HG02759 (cell line): Measurements from ENCODE around the gene ST6GALNAC3.

Experiments used
- ATAC-seq: cut with Tn5 transposase; IDR thresholded peaks from one replicate; pipeline ENCODE4 v1.9.1; 2021; ENCODE audit warnings: mild to moderate bottlenecking, moderate library complexity; ENCODE audit not compliant: unreplicated experiment

Gene ST6GALNAC3

DNA sequence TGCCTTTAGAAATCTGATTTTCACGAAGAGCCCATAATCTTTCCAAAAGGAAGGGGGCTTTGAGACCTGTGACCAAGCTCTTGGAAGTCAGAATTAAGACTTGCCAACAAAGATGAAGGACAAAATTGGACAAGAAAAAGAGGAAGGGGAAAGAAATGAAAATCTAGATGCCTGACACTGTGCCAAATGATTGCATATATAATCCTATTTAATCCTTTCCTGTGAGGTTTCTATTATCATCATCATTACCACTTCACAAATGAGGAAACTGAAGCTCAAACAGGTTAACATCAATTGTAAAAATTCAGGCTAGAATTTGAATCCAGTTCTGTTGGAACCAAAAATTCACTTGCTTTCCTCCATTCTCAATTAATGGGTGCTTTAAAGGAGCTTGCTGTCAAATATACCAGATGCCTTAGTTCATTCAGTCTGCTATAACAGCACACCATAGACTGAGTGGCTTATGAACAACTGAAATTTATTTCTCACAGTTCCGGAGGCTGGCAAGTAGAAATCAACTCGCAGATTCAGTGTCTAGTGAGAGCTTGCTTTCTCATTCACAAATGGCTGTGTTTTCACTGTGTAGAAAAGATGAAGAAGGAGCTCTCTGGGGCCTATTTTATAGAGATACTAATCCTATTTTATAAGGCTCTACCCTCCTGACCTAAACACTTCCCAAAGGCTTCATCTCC is 595.2 kb downstream of the ST6GALNAC3 start:
- ATAC-seq: no peak

DNA sequence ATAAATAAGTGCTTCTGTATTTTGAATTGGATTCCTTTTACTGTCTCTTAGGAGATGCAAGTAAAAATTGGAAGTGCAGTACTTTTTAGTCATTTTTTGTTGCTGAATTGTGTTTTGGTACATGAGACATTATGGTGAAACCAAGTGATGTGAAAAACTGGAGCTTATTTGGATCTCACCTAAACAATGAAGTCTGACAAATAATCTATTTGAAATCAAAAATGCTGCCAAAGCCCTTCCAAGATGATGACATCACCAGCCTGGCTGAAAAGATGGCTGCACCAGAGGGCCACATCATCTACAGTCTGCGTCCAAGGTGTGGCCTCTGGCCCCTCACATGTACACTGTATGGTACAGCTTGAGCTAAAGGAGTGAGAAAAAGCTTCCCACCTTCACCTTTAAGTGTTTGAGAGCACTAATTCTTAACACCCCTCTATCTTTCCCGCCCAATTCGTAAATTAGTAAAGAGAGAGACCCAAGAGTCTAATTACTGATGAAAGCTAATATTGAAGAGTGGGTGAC is 600.2 kb downstream of the ST6GALNAC3 start:
- no peak for ATAC-seq

DNA sequence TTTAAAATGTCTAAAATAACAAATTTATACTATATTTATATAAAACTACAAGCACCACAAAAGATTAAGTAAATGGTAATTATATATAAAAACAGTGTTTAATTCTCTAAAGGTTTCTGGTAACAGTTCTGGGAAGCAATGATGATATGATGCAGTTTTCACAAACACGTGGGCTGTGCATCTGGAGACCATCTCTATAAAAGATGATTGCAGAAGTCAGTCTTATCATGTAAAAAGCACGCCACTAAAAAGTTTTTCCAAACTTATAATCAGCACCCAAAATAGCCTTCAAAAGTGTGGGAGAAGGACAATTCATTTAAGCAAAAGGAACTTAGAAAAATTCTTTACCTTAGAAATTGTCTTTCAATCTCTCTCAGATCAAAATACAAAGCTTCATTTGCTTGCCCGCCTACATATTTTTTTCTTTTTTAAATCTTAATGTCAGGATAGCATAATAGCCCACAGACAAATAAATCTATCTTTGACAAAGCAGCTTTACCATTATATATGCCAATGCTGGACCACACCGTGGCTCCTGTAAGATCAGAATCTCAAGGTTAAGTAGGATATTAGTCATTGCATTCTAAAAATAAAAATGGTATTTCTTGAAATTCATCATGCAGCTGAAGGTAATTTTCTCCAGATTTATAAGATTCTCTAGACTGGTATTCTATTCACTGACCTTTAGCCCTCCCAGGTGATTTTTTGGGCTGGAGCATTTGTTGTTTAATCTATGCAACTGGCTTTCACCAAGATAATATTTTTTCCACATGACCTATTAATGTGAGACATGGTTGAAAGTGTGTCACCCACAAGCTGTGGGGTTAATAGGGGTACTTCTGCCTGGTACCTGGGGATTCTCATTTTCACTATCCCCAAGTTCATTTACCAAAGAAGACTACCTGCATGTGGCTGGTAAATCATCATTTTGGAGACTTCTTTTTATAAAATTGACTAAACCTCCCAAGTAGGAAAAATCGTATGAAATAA is 603.2 kb downstream of the ST6GALNAC3 start:
- ATAC-seq: peak; percentile 68

DNA sequence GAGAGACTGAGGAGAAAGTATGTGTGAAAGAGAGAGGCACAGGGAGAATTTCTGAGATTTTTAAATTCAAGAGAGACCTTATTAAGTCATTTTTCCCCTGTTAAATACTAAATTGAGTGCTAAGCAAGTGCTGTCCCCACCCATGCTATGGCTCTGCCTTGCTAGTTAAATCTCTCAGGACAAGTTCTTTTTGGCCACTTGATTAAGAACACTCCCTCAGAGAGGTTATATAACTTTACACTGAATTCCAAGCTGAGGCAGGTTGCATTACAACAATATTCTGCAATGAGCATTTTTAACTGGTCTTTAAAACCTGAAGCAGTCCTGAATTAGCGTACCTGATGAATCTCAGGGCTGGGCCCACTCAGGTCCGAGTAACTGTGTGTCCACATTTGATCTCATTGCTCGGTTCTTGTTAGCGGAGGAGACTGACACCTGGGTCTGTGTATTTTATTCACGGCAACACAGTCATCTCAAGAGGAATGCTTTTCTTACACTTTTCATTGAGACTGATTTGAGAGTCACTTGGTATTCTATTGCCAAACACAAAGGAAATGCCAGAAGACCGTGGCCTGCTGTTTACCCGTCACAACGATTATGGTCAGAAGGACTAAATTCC is 605.1 kb downstream of the ST6GALNAC3 start:
- no peak for ATAC-seq

DNA sequence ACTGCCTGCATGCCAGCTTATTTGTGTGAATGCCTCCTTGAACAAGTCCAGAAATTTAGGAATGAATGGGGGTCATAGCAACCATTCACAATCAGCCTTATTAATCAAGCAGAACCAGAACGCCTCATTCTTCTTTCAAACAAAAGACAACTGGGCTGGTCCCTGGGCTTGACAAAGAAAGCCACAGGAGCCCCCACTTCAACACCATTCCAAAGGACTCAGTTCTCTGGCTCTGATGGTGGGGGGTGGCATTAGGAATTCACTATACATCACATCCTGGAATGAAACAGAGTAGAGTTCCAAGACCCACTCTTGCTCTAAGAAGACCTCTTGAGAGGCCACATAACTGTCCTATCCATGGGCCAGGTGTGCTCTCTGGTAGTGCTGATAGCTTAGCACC is 606.1 kb downstream of the ST6GALNAC3 start:
- ATAC-seq: no peak

DNA sequence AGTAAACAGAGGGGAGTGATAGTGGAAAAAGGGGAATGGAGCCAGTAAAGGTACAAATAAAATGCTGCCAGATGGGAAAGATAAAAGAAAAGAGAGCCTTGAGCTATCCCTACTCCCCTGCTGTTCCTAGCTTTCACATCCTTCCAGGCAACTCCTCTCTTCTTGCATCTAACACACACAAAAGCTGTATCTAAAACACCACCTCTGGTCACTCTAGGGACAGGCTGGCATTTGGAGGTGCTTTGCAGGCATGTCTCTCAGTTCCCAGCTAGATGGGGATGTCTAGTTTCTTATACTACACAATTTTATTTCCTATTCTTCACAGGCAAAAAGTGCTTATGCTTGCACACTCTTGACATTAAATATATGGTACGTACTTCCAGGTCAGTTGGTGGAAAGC is 607.6 kb downstream of the ST6GALNAC3 start:
- ATAC-seq: no peak
